Progenitor cell of endocrine pancreas (in vitro differentiated cells): ENCODE data around the gene KRTAP5-5. TPM values are rescaled to one million over a fixed set of nuclear protein-coding genes. Genes with fewer than 3 reads are reported as not detected.

Source experiments
- DNase-seq: peaks from one replicate; pipeline ENCODE4 v3.0.0; 2021; ENCODE audit warnings: low spot score; ENCODE audit not compliant: unreplicated experiment
- H3K27ac Mint-ChIP-seq: 2 replicates; pipeline ENCODE4 v1.8.0; 2021; ENCODE audit warnings: mild to moderate bottlenecking, moderate library complexity, mixed read lengths
- H3K27me3 Mint-ChIP-seq: 2 replicates; pipeline ENCODE4 v1.8.0; 2021; ENCODE audit warnings: mixed read lengths
- H3K36me3 Mint-ChIP-seq: 2 replicates; pipeline ENCODE4 v1.8.0; 2022; ENCODE audit warnings: mixed read lengths; ENCODE audit not compliant: insufficient read depth
- H3K4me1 Mint-ChIP-seq: 2 replicates; pipeline ENCODE4 v1.8.0; 2021; ENCODE audit warnings: low read depth, mixed read lengths
- H3K4me3 Mint-ChIP-seq: 2 replicates; pipeline ENCODE4 v1.8.0; 2021; ENCODE audit warnings: low read depth, mild to moderate bottlenecking, moderate library complexity, mixed read lengths
- H3K9me3 Mint-ChIP-seq: 2 replicates; pipeline ENCODE4 v1.8.0; 2021; ENCODE audit warnings: low read depth, mixed read lengths
- CTCF ChIP-seq: fragments of 200-600 bp; sonication (generic); IDR thresholded peaks from one replicate; pipeline ENCODE4 v1.5.0; 2021; ENCODE audit warnings: antibody characterized with exemption, mild to moderate bottlenecking; ENCODE audit not compliant: unreplicated experiment
- total RNA-seq: library from RNA; stranded (reverse); gene quantifications from 2 replicates; pipeline ENCODE4 v1.2.1, GENCODE V29; 2021

KRTAP5-5 gene
- total RNA-seq, 1 donor from 2014 or later, result not detected

DNA sequence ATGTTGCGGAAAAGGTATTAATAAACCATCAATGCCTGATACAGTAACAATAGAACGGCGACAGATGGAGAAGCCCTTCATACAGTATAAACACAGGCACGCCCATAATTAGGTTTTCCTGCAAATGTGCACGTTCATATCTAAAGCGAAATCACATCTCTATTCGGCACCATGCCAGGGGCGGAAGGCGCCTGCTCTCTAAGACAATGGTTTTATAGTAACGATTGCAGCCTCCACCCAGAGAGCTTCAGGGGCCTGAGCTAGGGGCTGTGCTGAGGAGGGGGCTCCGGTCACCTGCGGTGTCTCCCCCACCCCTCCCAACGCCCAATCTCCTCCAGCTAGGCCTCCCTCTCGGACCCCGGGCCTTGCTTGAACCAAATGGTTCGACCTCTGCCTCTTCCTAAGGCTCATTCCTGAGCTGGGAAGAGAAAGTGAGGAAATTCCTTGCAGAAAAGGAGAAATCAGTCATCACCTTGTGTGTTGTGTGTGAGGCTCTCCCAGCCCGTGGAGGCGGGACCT lies 9.6 kb downstream of the KRTAP5-5 start:
- H3K36me3 Mint-ChIP-seq, result no peaks in the 10 kb centered on the region
- no peaks in the 10 kb centered on the region for H3K9me3 Mint-ChIP-seq
- H3K27me3 Mint-ChIP-seq, result peaks cover 33% of the 10 kb centered on the region
- DNase-seq, result no peak
- no peak overlapping the region for H3K4me3 Mint-ChIP-seq
- H3K4me1 Mint-ChIP-seq, result peaks cover 6% of the 10 kb centered on the region
- no peak overlapping the region for H3K27ac Mint-ChIP-seq
- TF ChIP-seq CTCF, result no peak

DNA sequence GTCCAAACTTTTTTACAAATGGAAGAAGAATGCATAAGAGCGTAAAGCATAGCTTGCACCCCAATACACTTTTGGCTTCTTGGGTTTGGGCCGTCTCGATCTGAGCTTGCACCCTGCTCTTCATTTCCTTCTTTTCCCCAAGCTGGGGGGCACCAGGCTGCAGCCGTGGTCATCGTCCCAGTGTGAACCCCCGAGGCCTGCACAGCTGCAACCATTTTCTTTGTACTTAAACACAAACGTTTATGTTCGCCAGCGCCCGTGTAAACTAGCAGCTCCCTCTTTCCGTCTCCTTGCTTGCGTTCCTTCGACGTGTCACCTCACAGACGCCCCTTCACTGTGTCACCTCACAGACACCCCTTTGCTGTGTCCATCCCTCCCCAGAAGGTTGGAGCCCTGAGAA lies 10.1 kb downstream of the KRTAP5-5 start:
- no peaks in the 10 kb centered on the region for H3K9me3 Mint-ChIP-seq
- peaks cover 37% of the 10 kb centered on the region for H3K27me3 Mint-ChIP-seq
- TF ChIP-seq CTCF, result no peak

DNA sequence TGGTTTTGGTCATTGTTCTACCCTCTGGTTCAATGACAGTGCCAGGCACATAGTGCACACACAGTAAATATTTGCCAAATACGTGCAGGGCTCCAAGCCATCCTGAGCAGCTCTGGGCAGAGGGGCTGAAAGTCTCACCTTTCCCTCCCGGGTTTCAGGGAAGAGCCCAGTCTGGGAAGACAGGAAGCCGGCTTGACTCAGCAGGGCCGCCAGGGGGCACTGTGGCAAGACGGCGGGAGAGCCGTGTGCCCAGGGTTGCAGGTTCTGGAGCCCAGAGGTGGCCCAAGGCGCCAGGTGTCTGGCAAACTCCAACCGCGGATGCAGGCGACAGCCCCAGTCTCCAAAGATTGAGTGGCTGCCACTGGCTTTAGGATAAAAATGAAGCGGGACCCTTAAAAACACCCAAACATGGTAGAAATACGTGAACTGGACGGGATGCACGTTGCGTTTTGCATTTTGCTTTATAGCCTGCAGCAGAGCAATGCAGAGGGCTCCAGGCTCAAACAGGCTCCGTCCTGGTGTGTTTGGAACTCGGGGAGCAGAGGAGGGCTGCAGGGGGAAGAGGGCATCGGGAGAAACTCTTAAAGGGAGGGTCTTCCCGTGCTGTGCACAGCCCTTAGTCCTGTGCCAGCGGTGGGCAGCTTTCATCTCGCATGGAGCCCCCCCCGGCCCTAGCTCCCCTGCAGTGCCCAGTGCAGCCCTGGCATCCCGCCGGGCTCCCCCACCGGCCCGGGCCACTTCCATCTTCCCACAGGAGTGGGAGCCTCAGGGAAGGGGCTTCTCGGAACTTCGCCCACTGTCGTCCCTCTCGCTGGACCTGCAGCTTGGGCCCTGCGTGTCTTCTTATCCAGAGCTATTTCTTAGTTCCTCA lies 10.7 kb downstream of the KRTAP5-5 start:
- Mint-ChIP-seq H3K4me1 (peaks cover 6% of the 10 kb centered on the region), H3K27me3 (peaks cover 31% of the 10 kb centered on the region), H3K9me3 (no peaks in the 10 kb centered on the region), H3K4me3 (no peak overlapping the region), H3K36me3 (no peaks in the 10 kb centered on the region), H3K27ac (no peak overlapping the region)
- peak; percentile 93 for TF ChIP-seq CTCF
- DNase-seq, result peak; percentile 48

More for the DNA sequence above, 10.1 kb downstream of the KRTAP5-5 start:
- DNase-seq, result no peak
- no peaks in the 10 kb centered on the region for H3K36me3 Mint-ChIP-seq
- no peak overlapping the region for H3K4me3 Mint-ChIP-seq
- H3K4me1 Mint-ChIP-seq, result peaks cover 6% of the 10 kb centered on the region
- no peak overlapping the region for H3K27ac Mint-ChIP-seq

DNA sequence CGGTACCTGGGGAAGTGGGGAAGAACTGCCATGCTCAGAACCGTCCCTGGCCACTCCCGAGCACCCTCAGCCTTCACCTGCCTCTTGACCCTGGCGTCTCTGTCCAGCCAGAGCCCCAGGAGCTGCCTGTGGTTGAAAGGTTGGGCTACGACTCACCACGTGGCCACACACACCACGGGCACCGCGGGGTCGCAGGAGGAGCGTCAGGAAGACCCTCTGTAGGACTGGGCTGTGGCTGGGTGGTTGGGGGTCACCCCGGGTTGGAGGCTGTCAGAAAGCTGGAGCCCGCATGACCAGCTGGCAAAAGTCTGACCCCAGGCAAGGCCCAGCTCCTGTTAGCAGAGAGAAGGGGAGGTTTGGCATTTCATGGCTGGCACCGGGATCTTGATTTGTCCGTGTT lies 11.5 kb downstream of the KRTAP5-5 start:
- Mint-ChIP-seq H3K36me3 (no peaks in the 10 kb centered on the region), H3K9me3 (no peaks in the 10 kb centered on the region), H3K4me3 (no peak overlapping the region), H3K27me3 (peaks cover 28% of the 10 kb centered on the region), H3K27ac (no peak overlapping the region), H3K4me1 (peaks cover 6% of the 10 kb centered on the region)
- DNase-seq, result no peak
- TF ChIP-seq CTCF, result no peak

GRCh38 chr11:1642288-1643145 lies 12.9 kb downstream of the KRTAP5-5 start:
- Mint-ChIP-seq H3K27me3 (peaks cover 29% of the 10 kb centered on the region), H3K4me1 (peaks cover 6% of the 10 kb centered on the region), H3K36me3 (no peaks in the 10 kb centered on the region), H3K4me3 (no peak overlapping the region), H3K9me3 (no peaks in the 10 kb centered on the region), H3K27ac (no peak overlapping the region)
- TF ChIP-seq CTCF, result no peak
- no peak for DNase-seq
